ENCODE measurements around the gene UNC119. TPM values are rescaled to one million over a fixed set of nuclear protein-coding genes. Genes with fewer than 3 reads are reported as not detected.

UNC119 gene
- total and polyA plus RNA-seq, 4 donors, result 33.1 to 85.8 (median 68.9) TPM

- 79% methylated on average over 20 of the region's 28 CpGs for WGBS (ENCODE audit: insufficient coverage)
- H3K27me3 ChIP-seq (ENCODE audit: control insufficient read depth, insufficient read depth, low read length), result peaks cover 16% of the 10 kb centered on the region
- DNase-seq (ENCODE audit: low read depth in 4 of 6, low spot score in 6 of 6), result no peak
Measured at GRCh38 chr17:28505986-28506665, 46.3 kb downstream of the UNC119 start, which contains the start of gene FOXN1. Gene FOXN1 (plus strand): TSS chr17:28506348. CDS start chr17:28523970, 17,622 bp downstream.

GRCh38 chr17:28503420-28503819 is 49.0 kb downstream of the UNC119 start:
- WGBS (ENCODE audit: insufficient coverage), result 67% methylated on average over 1 of the region's 3 CpGs
- DNase-seq (ENCODE audit: low read depth in 4 of 6, low spot score in 6 of 6), result no peak
- no peaks in the 10 kb centered on the region for H3K9me3 ChIP-seq (ENCODE audit: control insufficient read depth, insufficient read depth, low read length)
- peaks cover 3% of the 10 kb centered on the region for H3K4me1 ChIP-seq (ENCODE audit: control insufficient read depth, insufficient read depth, low read length)
- H3K27ac ChIP-seq (ENCODE audit: low read depth, low read length), result no peak overlapping the region
- H3K4me3 ChIP-seq (ENCODE audit: low read depth, low read length), result no peak overlapping the region
- H3K27me3 ChIP-seq (ENCODE audit: control insufficient read depth, insufficient read depth, low read length), result peaks cover 12% of the 10 kb centered on the region
- no peaks in the 10 kb centered on the region for H3K36me3 ChIP-seq (ENCODE audit: control insufficient read depth, insufficient read depth, low read length)

More at GRCh38 chr17:28505986-28506665, 46.3 kb downstream of the UNC119 start, which contains the start of gene FOXN1:
- Histone ChIP-seq H3K27ac (ENCODE audit: low read depth, low read length) (no peak within 1 kb of the TSS), H3K4me3 (ENCODE audit: low read depth, low read length) (no peak within 1 kb of the TSS), H3K4me1 (ENCODE audit: control insufficient read depth, insufficient read depth, low read length) (peaks cover 3% of the 10 kb centered on the region), H3K9me3 (ENCODE audit: control insufficient read depth, insufficient read depth, low read length) (no peaks in the 10 kb centered on the region), H3K36me3 (ENCODE audit: control insufficient read depth, insufficient read depth, low read length) (no peaks in the 10 kb centered on the region)

GRCh38 chr17:28501421-28502284 is 50.8 kb downstream of the UNC119 start:
- DNase-seq (ENCODE audit: low read depth in 4 of 6, low spot score in 6 of 6), result no peak
- Histone ChIP-seq H3K27me3 (ENCODE audit: control insufficient read depth, insufficient read depth, low read length) (no peaks in the 10 kb centered on the region), H3K4me3 (ENCODE audit: low read depth, low read length) (no peak overlapping the region), H3K9me3 (ENCODE audit: control insufficient read depth, insufficient read depth, low read length) (no peaks in the 10 kb centered on the region), H3K27ac (ENCODE audit: low read depth, low read length) (no peak overlapping the region), H3K36me3 (ENCODE audit: control insufficient read depth, insufficient read depth, low read length) (no peaks in the 10 kb centered on the region), H3K4me1 (ENCODE audit: control insufficient read depth, insufficient read depth, low read length) (no peaks in the 10 kb centered on the region)
- WGBS (ENCODE audit: insufficient coverage), result 78% methylated on average over 3 of the region's 3 CpGs

- H3K4me1 ChIP-seq (ENCODE audit: control insufficient read depth, insufficient read depth, low read length), result no peaks in the 10 kb centered on the region
- H3K27me3 ChIP-seq (ENCODE audit: control insufficient read depth, insufficient read depth, low read length), result no peaks in the 10 kb centered on the region
- H3K36me3 ChIP-seq (ENCODE audit: control insufficient read depth, insufficient read depth, low read length), result no peaks in the 10 kb centered on the region
- WGBS (ENCODE audit: insufficient coverage), result 62% methylated on average over 13 of the region's 13 CpGs
- H3K9me3 ChIP-seq (ENCODE audit: control insufficient read depth, insufficient read depth, low read length), result no peaks in the 10 kb centered on the region
- H3K4me3 ChIP-seq (ENCODE audit: low read depth, low read length), result no peak overlapping the region
- H3K27ac ChIP-seq (ENCODE audit: low read depth, low read length), result no peak overlapping the region
- no peak for DNase-seq (ENCODE audit: low read depth in 4 of 6, low spot score in 6 of 6)
Measured at GRCh38 chr17:28500712-28501379, 51.6 kb downstream of the UNC119 start.

DNA sequence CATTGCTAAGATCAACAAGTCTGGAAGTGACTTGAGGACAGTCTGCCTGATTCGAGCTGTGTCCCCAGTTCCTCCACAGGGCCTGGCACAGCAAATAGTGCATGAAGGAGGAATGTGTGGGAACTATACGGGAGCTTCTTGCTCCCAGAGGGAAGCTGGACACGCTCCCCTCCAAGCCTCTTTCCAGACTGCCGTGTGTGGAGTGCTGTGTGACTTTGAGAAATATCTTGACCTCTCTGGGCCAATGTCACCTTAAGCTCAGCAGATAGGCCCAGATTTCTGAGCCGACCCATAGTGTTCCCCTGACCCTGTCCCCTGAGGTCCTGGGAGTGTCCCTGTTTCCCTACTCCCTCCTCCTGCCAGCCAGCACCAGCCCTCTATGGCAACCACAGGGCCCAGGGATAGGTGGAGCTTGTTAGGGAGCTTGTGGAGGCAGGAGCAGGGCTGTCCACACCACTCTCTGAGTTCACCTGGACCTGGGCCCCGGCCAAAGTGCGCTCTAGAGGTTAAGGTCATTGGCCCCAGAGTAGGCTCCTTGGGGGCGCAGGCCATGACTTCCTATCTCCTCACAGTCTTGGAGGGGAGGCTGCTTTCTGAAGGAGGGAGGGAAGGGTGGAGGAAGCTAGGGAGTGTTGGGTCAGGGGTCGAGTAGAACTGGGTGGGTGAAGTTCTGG is 52.6 kb downstream of the UNC119 start:
- H3K9me3 ChIP-seq (ENCODE audit: control insufficient read depth, insufficient read depth, low read length), result no peaks in the 10 kb centered on the region
- H3K4me1 ChIP-seq (ENCODE audit: control insufficient read depth, insufficient read depth, low read length), result no peaks in the 10 kb centered on the region
- H3K36me3 ChIP-seq (ENCODE audit: control insufficient read depth, insufficient read depth, low read length), result no peaks in the 10 kb centered on the region
- H3K27me3 ChIP-seq (ENCODE audit: control insufficient read depth, insufficient read depth, low read length), result no peaks in the 10 kb centered on the region
- DNase-seq (ENCODE audit: low read depth in 4 of 6, low spot score in 6 of 6), result no peak
- WGBS (ENCODE audit: insufficient coverage), result 93% methylated on average over 4 of the region's 9 CpGs
- no peak overlapping the region for H3K27ac ChIP-seq (ENCODE audit: low read depth, low read length)
- no peak overlapping the region for H3K4me3 ChIP-seq (ENCODE audit: low read depth, low read length)

DNA sequence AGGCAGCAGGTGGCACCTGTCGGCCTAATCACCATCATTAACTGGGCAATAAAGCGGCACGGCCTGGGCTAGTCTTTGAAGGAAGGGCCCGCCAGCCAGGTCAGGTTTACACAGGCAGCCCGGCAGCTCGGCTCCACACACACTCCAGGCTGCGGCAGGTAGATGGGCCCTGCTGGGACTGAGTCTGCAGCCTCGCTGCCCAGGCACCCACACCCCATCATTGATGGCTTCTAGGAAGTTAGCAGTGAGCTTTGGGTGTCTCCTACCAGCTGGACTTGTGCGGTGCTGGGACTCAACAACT is 53.1 kb downstream of the UNC119 start:
- no peaks in the 10 kb centered on the region for H3K9me3 ChIP-seq (ENCODE audit: control insufficient read depth, insufficient read depth, low read length)
- H3K27me3 ChIP-seq (ENCODE audit: control insufficient read depth, insufficient read depth, low read length), result no peaks in the 10 kb centered on the region
- no peak overlapping the region for H3K4me3 ChIP-seq (ENCODE audit: low read depth, low read length)
- no peak overlapping the region for H3K27ac ChIP-seq (ENCODE audit: low read depth, low read length)
- no peak for DNase-seq (ENCODE audit: low read depth in 4 of 6, low spot score in 6 of 6)
- WGBS (ENCODE audit: insufficient coverage), result 78% methylated on average over 9 of the region's 9 CpGs
- no peaks in the 10 kb centered on the region for H3K36me3 ChIP-seq (ENCODE audit: control insufficient read depth, insufficient read depth, low read length)
- H3K4me1 ChIP-seq (ENCODE audit: control insufficient read depth, insufficient read depth, low read length), result no peaks in the 10 kb centered on the region

DNA sequence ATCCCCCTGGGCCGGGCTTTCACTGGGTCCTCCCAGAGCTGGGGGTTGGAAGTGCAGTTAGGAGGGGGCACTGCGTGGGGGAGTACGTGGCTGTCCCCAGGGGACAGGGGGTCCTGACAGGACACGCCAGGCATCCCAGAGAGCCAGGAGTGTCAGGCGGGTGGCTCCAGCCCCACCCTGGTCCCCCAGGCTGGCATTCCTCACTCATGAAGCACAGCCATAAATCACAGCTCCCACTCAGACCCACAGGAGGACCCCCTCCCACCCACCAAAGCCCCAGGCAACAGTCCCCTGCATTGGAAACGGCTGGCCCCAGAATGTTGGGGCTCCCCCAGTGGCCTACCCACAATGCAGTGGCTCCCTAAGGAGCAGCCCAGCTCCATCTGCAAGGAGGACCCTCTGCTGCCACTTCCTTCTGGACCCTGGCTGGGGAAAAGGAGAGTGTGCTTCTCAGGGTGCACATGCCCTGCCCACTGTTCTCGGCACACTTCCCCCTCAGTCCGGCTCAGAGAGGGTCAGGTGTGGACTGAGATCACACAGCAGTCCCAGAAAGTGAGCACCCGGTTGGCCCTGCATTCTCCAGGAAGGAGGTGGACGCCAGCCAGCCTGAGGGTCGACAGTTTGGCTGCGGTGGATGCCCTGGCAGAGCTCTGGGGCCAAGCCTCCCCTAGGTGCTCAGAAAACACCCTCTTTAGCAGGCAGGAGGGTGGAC is 53.6 kb downstream of the UNC119 start:
- Histone ChIP-seq H3K27ac (ENCODE audit: low read depth, low read length) (no peak overlapping the region), H3K4me1 (ENCODE audit: control insufficient read depth, insufficient read depth, low read length) (no peaks in the 10 kb centered on the region), H3K36me3 (ENCODE audit: control insufficient read depth, insufficient read depth, low read length) (no peaks in the 10 kb centered on the region), H3K27me3 (ENCODE audit: control insufficient read depth, insufficient read depth, low read length) (no peaks in the 10 kb centered on the region), H3K9me3 (ENCODE audit: control insufficient read depth, insufficient read depth, low read length) (no peaks in the 10 kb centered on the region), H3K4me3 (ENCODE audit: low read depth, low read length) (no peak overlapping the region)
- 56% methylated on average over 10 of the region's 12 CpGs for WGBS (ENCODE audit: insufficient coverage)
- DNase-seq (ENCODE audit: low read depth in 4 of 6, low spot score in 6 of 6), result no peak

- Histone ChIP-seq H3K4me1 (ENCODE audit: control insufficient read depth, insufficient read depth, low read length) (no peaks in the 10 kb centered on the region), H3K27me3 (ENCODE audit: control insufficient read depth, insufficient read depth, low read length) (no peaks in the 10 kb centered on the region), H3K4me3 (ENCODE audit: low read depth, low read length) (no peak overlapping the region), H3K27ac (ENCODE audit: low read depth, low read length) (no peak overlapping the region), H3K36me3 (ENCODE audit: control insufficient read depth, insufficient read depth, low read length) (no peaks in the 10 kb centered on the region), H3K9me3 (ENCODE audit: control insufficient read depth, insufficient read depth, low read length) (no peaks in the 10 kb centered on the region)
- DNase-seq (ENCODE audit: low read depth in 4 of 6, low spot score in 6 of 6), result no peak
- WGBS (ENCODE audit: insufficient coverage), result 51% methylated on average over 4 of the region's 9 CpGs
Measured at GRCh38 chr17:28497931-28498330, 54.5 kb downstream of the UNC119 start.
